GM18519 (cell line): ENCODE data around the gene SPACA4.
A peak's percentile ranks its signal among the peaks of the same experiment; 100 is the strongest.

Experiments used
- ATAC-seq: cut with Tn5 transposase; IDR thresholded peaks from one replicate; pipeline ENCODE4 v1.9.1; 2021; ENCODE audit warnings: mild to moderate bottlenecking, moderate library complexity; ENCODE audit not compliant: unreplicated experiment, low FRiP score

Gene SPACA4

DNA sequence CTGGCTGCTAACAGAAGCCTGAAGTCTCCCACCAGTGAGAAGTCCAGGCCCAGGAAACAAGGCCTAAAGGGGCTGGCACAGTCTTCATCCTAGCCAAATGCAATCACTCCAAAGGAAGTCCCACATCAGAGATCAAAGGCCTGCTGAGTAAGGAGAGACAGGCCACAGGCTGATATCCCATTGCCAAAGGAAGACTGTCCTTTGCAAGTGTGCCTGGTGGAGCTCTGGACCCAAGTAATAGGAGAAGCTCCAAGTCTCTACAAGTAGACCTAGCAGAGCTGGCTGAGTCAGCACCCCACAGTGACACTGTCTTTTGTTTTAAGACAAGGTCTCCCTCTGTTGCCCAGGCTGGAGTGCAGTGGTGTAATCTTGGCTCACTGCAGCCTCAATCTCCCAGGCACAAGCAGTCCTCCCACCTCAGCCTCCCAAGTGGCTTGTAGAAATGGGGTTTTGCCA is 26.2 kb downstream of the SPACA4 start:
- no peak for ATAC-seq

DNA sequence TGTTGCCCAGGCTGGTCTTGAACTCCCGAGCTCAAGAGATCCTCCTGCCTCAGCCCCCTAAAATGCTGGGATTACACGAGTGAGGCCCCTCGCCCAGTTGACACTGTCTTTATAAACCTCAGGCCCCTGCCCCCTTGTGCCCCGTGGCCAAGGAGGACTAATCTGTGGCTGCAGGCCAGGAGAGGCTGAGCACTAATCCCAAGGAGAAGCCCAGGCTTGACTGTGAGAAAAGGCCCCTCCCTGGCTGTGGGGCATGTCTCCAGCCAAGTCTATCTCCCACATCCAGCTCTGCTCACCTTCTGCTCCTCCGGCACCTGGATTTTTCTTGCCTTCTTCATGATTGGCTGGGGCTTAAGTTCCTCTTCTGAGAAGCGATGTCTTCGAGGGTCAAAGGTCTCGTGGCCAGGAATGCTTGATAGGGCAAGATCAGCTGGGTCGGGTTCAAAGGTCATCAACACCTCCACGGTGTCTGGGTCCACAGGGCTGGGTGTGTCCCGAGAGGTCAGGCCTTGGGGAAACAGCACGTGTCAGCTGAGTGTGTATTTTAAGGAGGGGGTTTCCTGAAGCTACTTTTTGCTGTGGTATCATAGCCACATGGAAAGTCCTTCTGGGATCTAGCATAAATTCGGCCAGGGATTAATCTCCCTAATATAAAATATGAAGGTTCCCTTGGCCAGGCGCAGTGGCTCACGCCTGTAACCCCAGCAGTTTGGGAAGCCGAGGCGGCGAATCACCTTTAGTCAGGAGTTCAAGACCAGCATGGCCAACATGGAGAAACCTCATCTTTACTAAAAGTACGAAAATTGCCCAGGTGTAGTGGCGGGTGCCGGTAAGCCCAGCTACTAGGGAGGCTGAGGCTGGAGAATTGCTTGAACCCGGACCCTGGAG is 26.9 kb downstream of the SPACA4 start:
- no peak for ATAC-seq

DNA sequence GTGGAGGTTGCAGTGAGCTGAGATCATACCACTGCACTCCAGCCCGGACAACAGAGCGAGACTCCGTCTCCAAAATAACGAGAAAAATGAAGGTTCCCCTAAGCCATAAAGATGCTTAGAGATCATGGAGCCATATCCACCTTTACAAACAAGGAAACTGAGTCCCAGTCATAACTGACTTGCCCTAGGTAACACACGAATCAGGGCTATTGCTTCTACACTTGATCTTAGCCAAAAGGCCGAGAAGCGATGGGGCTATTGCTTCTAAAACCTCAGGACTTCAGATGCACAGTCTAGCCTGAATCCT is 27.4 kb downstream of the SPACA4 start:
- ATAC-seq, result no peak

DNA sequence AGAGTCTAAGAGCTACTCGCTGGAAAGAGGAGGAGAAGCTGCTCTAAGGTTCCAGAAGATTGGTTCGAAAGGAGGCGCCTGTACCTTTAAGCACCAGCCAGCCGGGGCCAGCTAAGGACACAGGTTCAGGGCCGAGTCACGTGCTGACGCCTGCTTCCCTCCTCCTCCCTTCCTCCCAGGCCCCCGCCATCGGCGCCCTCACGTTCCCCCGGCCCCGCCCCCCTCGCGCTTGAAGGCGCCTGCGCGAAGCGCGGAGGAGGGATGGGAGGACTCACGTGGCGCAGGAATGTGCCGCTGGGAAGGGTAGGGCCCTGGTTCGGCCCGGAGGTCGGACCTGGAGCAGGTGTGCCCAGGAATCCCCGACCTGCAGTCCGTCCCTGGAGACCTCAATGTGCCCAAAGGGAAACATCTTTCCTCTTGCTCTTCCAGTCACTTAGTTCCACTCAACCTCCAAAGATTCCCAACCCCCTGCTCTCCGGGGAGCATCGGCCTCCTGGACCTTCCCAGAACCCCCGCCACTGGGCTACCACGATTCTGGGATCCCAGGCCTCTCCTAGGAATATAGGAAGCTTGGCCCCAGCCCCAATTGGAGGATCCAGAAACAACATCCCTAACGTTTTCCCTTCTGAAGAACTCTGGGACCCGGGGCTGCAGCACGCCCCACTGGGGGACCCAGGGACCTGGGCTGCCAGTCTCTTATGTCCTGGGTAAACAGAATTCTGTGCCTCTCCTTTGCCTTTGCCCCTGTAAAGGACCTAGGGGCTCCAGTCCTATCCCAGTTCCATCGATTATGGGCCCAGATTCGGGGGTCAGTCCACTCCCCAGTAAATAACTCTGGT is 28.1 kb downstream of the SPACA4 start:
- ATAC-seq, result no peak

DNA sequence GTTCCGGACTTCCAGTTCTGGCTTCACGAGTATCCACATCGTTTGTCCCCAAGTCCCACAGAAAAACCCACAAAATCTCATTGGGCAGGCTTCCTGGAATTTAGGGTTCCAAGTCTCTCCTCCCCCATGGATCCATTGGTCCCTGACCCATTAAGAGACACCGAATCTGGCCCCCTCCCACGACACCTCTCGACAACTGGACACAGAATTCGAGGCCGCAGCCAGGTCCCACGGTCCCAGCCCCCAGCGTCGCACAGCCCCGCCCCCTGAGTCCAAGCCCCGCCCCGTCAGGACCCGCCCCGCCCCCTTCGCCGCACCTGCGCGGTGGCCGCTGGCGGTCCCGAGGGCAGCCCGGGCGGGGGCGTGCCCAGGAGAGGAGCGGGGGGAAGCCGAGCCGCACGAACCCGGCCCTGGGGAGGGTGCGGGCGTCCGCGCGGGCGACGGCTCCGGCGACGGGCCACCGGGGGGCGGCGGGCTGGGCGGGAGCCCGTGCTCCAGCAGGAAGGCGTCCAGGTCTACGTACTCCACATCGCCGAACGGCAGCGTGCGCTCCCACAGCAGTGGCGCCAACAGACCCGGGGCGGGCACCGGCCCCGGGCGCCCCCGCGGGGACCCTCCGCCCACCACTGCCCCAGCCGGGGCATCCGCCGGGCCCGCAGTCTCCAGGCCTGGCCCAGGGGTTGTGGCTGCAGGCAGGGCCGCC is 28.9 kb downstream of the SPACA4 start:
- no peak for ATAC-seq

DNA sequence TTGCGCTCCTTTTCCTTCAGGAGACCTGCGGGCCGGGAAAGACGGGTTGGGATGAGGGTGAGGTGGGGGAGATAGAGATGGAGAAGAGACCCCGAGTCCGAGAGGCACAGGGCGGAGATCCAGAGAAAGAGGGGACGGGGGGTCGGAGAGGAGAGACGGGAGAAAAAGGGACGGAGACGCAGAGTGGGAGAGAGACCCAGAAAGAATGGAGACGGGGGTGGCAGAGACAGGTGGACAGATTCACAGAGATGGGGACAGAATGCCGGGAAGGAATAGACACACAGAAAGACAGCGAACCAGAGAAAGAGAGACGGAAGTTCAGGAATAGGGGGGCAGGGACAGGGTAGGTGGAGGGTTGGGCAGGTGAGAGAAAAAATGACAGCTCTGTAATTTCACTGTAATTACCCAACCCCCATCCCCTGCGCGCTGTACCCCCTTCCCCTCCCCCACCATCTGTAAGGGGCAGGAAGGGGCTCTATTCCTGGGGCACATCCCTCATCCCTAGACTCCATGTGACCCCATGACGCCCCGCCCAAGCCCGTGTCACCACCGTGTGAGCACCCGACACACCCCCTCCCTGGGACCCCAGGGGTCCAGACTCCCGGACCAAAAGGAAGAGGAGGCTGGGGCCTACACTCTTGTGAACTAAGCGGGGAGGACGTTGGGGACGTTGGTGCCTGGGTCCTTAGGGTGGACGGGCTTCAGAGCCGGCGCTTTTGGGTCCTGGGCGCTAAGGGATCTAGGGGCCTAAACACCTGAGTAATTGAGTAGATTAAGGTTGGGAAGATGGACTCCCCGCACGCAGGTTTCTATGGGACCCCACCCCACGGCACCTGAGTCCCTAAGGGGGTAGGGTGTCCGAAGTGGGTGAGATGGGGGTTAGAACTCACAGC is 29.7 kb downstream of the SPACA4 start:
- no peak for ATAC-seq

DNA sequence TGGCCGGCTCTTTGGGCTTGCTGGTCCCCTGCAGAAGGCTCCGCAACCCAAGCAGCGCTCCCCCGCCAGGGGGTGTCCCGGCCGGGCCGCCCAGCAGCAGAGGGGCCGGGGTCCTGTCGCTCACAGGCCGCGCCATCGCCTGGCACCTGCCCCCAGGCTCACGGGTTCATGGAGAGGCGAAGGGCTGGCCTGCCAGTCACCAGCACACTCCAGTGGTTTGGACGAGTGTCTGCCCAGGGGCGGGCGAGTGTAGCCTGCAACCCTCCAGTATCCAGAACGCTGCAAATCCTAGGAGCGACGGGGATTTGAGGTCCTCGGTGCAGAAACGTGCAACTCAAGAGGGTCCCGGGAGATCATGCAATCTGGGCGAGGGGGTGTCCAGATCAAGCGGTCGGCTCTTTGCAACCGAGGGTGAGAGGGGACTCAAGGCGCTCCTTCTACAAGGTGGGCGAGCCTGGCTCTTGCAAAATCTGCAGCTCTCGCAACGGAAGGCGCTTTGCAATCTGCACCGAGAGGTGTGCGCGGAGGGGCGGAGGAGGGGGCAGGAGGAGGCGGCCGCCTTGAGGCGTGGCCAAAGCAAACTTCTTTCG is 30.4 kb downstream of the SPACA4 start, which contains the start of gene DBP:
TSS of gene DBP (minus strand) at position 521 of the 590 bp plus-strand sequence. CDS start at position 136, 385 bp downstream.
- ATAC-seq, result no peak

DNA sequence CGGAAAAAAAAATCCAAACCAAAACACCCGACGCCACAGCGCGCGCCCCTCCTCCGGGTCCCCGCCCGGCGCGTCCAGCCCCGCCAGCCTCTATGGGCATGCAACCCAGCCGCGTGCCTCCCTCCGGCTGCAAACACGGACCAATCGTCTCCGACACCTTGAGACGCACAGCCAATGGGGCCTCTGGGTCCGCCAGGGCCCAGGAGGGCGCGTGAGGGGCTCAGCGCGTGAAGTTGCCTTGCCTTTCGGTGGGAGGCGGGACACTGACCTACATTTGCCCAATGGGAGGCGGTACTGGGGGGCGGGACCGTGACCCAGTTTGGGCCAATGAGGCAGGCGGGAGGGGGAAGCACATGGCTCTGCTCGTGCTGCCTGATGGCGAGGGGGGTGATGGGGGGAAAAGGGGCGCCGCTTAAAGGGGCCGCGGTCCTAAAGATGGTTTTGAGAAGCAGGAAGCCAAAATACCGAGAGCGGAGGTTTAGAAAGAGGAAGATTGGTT is 31.0 kb downstream of the SPACA4 start:
- peak; percentile 51 for ATAC-seq

DNA sequence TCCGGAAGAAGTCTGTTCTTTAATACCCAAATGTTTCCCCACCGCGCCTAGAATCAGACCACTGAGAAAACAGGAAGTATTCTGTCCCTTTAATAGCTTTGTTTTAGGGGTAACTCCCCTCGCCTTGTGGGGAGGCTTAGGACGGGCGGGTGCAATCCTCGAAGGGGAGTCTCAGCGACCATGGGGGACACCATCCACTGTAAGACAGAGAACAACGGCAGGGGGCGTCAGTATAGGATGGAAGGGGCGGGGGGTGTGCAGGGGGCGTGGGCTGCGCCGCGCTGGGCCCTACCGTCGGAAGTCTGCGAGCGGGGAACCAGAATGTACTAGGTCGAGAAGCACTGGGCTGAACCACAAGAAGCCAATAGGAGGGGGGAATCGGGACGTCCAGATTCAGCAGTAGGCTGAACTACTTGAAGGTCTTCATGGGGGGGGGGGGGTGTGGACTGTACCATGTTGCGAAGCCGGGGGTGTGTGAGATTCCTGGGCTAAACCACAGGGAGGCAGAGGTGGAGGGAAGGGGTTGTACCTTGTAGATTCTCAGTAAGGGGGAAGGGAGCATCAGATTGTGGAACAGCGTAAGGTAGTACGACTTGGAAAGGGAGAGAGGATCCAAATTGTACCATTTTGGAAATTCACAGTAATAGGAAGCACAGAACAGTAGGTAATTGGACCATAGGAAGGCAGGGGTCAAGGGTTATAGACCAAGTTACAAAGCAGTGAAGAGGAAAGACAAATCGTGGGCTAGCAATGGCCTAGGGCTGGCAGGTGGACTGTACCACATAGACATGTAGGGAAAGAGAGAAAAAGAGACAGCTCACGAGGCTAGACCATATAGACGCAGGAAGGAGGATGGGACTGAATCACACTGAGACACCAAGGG is 31.6 kb downstream of the SPACA4 start:
- no peak for ATAC-seq

DNA sequence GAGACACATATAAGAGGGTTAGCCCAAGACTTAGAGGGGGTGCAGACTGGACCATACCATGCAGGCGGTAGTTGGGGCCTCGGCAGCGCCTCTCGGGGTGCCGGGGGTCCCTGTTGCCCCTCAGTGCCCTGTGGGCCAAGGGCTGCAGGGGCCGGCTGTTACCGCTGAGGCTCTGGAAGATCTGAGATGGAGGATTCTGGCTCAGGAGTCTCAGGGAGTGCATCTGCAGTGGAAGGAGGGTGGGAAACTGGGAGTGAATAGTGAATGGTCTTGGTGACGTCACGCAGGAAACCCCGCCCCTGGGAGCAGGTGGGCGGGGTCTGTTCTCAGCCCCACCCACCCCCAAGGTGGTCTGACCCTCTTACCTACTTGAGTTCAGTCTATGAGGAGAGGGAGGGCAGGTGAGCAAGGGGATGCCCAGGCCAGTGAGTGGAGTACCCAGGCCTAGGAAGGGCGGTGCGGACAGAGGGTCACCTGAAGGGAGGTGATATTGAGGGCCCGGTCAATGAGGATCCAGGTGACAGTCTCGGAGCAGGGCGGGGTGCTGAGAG is 32.4 kb downstream of the SPACA4 start:
- ATAC-seq, result no peak

DNA sequence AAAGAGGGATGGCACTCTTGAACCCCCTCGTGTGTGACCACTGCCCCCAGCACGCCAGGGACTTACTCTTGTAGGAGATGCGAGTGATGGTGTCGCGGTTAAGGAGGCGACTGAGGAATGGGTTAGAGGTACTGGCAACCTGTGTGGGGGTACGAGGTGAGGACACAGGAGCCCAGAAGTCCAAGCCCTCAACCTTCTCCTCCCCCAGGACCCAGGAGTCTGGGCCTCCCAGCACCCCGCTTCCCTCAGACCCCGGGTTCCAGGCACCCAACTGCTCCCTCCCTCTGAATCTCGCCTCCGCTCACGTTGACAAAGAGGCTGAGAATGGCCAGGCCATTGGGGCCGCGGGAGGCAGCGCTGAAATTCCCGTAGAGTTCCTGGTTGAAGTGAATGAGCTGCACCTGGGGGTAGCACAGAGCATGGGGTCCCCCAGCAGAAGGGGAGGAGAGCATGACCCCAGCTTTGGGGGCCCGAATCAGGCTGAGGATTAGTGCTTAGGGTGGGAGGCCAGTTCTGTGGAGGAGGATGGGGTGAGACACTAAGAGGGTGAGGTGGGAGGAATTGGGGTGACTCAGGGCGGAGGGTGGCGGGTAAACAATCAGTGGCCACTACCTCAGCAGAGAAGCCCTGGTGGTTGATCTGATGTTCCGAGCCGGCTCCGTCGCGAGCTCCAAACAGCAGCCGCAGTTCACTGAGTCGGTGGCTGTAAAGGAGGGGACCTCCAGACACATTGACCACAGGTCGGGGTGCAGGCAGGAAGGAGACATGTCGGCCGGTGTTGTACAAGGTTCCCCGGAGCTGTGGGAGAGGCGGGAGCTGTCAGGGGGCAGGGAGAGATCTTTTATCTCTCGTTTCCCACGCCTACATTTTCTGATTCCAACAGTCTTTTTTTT is 33.2 kb downstream of the SPACA4 start:
- no peak for ATAC-seq

DNA sequence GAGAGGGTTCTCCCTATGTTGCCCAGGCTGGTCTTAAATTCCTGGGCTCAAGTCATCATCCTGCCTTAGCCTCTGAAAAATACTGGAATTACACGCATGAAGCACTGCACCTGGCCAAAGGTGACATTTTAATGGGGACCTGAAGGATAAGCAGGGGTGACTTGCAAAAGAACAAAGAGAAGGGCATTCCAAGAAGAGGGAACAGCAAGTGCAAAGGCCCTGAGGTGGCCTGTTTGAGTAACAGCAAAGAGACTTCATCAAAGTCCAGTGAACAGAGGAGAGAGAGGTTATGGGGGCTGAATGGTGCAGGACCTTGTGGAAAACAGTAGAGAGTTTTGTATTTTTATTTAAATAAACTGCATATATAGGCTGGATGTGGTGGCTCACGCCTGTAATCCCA is 35.3 kb downstream of the SPACA4 start:
- no peak for ATAC-seq

DNA sequence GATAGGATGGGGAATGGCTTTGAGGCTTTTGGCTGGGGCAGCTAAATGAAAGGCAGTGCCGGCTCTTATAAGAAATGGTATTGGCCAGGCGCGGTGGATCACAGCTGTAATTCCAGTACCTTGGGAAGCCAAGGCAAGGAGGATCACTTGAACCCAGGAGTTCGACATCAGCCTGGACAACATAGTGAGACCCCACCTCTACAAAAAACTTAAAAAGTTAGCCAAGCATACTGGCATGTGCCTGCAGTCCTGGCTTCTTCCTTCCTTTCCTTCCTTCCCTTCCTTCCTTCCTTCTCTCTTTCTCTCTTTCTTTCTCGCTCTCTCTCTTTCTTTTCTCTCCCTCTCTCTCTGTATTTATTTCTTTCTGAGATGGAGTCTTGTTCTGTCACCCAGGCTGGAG is 36.3 kb downstream of the SPACA4 start:
- ATAC-seq, result no peak

DNA sequence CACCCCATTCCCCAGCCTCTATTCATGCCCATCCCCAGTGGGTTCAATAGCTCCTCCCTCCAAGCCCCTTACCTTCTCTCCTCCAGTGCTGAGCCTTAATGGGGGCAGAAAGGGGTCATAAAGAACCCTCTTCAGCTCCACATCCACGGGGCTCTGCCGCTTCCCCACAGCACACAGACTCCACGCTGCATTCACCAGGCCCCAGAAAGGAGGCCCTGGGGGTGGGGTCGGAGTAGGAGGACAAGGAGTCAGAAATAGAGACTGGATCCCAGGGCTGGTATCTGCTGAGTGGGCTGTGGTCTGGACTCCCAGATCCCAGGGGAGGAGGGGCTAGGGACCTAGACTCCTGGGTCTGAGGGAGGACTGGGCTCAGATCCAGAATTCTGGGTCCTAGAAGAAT is 37.8 kb downstream of the SPACA4 start:
- no peak for ATAC-seq

DNA sequence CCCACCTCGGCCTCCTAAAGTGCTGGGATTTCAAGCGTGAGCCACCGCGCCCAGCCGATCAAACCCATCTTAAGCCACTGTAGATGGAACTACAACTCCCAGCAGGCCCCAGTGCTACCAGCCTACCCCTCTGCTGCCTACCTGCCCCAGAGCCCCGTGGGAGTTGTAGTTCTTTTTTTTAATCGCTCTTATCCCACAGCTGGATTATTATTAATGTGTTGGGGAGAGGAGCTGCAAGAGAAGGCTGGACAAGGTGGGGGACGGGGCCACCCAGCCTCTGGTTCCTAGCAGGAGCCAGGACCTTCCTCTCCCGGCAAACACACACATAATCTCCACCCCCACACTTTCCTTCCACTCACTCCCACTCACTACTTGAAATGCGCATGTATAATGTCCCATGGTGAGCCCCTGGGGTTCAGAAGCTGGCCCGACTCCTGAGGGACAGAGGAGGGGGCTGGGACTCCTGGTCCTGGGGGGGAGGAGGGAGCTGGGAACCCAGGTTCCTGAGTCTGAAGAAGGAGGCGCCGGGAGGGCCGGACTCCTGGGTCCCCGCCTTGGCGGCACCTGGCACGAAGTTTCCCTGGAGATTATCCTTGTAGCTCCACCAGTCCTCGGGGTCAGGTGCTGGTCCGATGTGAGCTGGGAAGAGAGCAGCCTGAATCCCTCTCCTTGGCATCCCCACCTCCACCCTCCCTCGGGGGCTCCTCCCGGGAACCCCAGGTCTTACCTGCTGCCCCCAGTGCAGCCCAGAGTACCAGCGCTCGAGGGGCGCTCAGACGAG is 38.5 kb downstream of the SPACA4 start:
- ATAC-seq, result no peak

DNA sequence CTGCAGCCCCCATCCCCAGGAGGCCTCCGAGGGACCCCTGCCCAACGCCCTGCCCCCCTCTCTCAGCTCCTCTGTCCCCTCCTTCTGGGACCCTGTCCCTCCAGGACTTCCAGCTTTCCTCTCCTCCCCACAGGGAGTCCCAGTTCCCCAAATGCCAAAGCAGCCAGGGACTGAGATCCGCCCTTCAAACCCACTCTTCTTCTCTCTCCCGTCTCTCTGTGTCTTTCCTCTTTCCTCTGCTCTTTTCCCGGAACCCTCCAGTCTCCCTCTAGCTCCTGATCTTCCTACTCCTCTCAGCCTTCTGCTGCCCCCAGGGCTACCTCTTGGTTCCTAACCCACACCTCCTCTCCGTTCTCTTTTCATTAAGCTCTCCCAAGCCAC is 39.1 kb downstream of the SPACA4 start:
- ATAC-seq, result no peak
